CD4-positive, alpha-beta T cell (primary cell): ENCODE results near the gene WFDC8. TPM values are rescaled to one million over a fixed set of nuclear protein-coding genes. Genes with fewer than 3 reads are reported as not detected.

Source experiments
- ATAC-seq: fragments of 200-7000 bp; cut with Tn5 transposase; one replicate; pipeline ENCODE4 v1.10.0; 2022; ENCODE audit warnings: mild to moderate bottlenecking; ENCODE audit not compliant: poor library complexity
- CTCF ChIA-PET: fragments of 350-600 bp; sonication (Branson Sonifier 250); formaldehyde crosslinking; loops from one replicate; lab custom pipeline; 2021; ENCODE audit warnings: antibody characterized with exemption, inconsistent platforms; lab: Charles Lee
- POLR2A ChIA-PET: fragments of 350-600 bp; sonication (Branson Sonifier 250); formaldehyde crosslinking; loops from one replicate; lab custom pipeline; 2021; ENCODE audit warnings: antibody characterized with exemption, inconsistent platforms; lab: Charles Lee
- DNase-seq, 14 experiments: peaks; one replicate each; pipeline ENCODE4 v3.0.0-alpha.2; 2013 to 2020; ENCODE audit warnings: mixed read lengths in 2 of 14
- H3K27ac ChIP-seq, 2 donors: one replicate each; pipeline versions ENCODE4 v1.5.1 to v1.7.0; 2013; ENCODE audit warnings: low read length in 2 of 2, low read depth in 1 of 2, mild to moderate bottlenecking in 1 of 2
- H3K27me3 ChIP-seq, 2 experiments: 1 replicate in 1 of 2; 2 replicates in 1 of 2; pipeline versions ENCODE4 v1.6.1 to v1.7.0; 2013; ENCODE audit warnings: low read length in 2 of 2, control low read depth in 1 of 2, mild to moderate bottlenecking in 1 of 2, moderate library complexity in 1 of 2; ENCODE audit not compliant: insufficient read depth in 2 of 2, control insufficient read depth in 1 of 2
- H3K36me3 ChIP-seq: one replicate; pipeline ENCODE4 v1.6.1; 2013; ENCODE audit warnings: low read length, control low read depth; ENCODE audit not compliant: insufficient read depth
- H3K4me1 ChIP-seq: one replicate; pipeline ENCODE4 v1.6.1; 2013; ENCODE audit warnings: low read length, control low read depth; ENCODE audit not compliant: insufficient read depth
- H3K4me3 ChIP-seq: one replicate; pipeline ENCODE4 v1.5.1; 2013; ENCODE audit warnings: mild to moderate bottlenecking, low read length, moderate library complexity
- H3K9me3 ChIP-seq, 2 experiments: 1 replicate in 1 of 2; 2 replicates in 1 of 2; pipeline versions ENCODE4 v1.6.1 to v1.7.0; 2013; ENCODE audit warnings: low read length in 2 of 2, mild to moderate bottlenecking in 2 of 2, control low read depth in 1 of 2, moderate library complexity in 1 of 2; ENCODE audit not compliant: control insufficient read depth in 1 of 2, insufficient read depth in 1 of 2
- H3K27ac Mint-ChIP-seq: one replicate; pipeline ENCODE4 v1.8.0; 2020; ENCODE audit warnings: mixed read lengths
- H3K27me3 Mint-ChIP-seq: one replicate; pipeline ENCODE4 v1.8.0; 2021; ENCODE audit warnings: mixed read lengths
- H3K36me3 Mint-ChIP-seq: one replicate; pipeline ENCODE4 v1.8.0; 2021; ENCODE audit warnings: low read depth, mixed read lengths
- H3K4me1 Mint-ChIP-seq: one replicate; pipeline ENCODE4 v1.8.0; 2021; ENCODE audit warnings: low read depth, mixed read lengths
- H3K4me3 Mint-ChIP-seq: one replicate; pipeline ENCODE4 v1.8.0; 2020; ENCODE audit warnings: mild to moderate bottlenecking, mixed read lengths
- H3K9me3 Mint-ChIP-seq: one replicate; pipeline ENCODE4 v1.8.0; 2020; ENCODE audit warnings: mixed read lengths
- CTCF ChIP-seq: fragments of 200-600 bp; IDR thresholded peaks from one replicate; pipeline ENCODE4 v1.8.0; 2022; ENCODE audit warnings: antibody characterized with exemption, mild to moderate bottlenecking
- intact Hi-C, 2 experiments: fragments of 100-400 bp; cut with DNase I in 1 of 2; cut with micrococcal nuclease in 1 of 2; formaldehyde crosslinking; loops; one replicate each; pipeline versions ENCODE4 v1.15.1 to v1.9.0; 2023 to 2025; cut with DNase I, micrococcal nuclease
- total RNA-seq, 174 experiments: library from RNA in 2 of 174; stranded (reverse) in 2 of 174; gene quantifications; one replicate each; pipeline ENCODE4 v1.2.3 and lab custom pipeline; 2021 to 2026

WFDC8 gene
- total RNA-seq, 2 experiments from 2014 or later, result not detected

DNA sequence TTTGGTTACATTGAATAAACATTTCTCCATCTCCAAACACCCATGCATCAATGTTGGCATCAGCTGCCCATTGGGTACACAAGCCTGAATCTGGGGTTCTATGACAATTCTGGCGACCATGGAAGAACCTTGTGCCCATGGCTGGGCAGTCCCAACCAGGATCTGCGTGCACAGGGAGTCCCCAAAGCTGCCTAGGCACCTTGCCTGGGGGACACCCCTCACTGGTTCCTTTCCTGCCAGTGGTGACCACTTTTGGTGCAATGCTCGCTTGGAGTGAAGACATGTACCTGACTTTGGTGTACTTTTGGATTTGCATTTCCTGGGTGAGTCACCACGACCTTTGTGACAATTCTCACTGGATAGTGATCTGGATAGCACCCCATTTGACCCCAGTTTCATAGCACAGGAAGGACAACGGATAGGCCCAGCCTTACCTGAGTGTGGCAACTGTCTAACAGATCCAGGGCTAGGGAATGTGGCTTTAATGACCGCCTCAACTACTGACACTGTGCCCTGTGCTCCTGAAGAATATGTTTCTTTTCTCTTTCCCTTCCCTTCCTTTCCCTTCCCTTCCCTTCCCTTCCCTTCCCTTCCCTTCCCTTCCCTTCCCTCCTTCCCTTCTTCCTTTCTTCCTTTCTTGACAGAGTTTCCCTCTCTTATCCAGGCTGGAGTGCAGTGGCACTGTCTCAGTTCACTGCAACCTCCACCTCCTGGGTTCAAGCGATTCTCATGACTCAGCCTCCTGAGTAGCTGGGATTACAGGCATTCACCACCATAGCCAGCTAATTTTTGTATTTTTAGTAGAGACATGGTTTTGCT lies 70.8 kb downstream of the WFDC8 start:
- Histone ChIP-seq H3K4me1 (no peaks in the 10 kb centered on the region), H3K4me3 (no peak overlapping the region), H3K27ac (no peak overlapping the region), H3K9me3 (no peaks in the 10 kb centered on the region), H3K36me3 (no peaks in the 10 kb centered on the region), H3K27me3 (peaks cover 4 to 24% of the 10 kb centered on the region in 2 experiments)
- CTCF ChIA-PET, result no interaction called here
- no peak overlapping the region for H3K27ac Mint-ChIP-seq
- POLR2A ChIA-PET, result no interaction called here
- H3K27me3 Mint-ChIP-seq, result peaks cover 66% of the 10 kb centered on the region
- TF ChIP-seq CTCF, result no peak
- no peak overlapping the region for H3K4me3 Mint-ChIP-seq
- no peaks in the 10 kb centered on the region for H3K9me3 Mint-ChIP-seq
- no peak for DNase-seq
- intact Hi-C loops, result no loop called here
- no peaks in the 10 kb centered on the region for H3K4me1 Mint-ChIP-seq
- ATAC-seq, result no peak
- H3K36me3 Mint-ChIP-seq, result no peaks in the 10 kb centered on the region

DNA sequence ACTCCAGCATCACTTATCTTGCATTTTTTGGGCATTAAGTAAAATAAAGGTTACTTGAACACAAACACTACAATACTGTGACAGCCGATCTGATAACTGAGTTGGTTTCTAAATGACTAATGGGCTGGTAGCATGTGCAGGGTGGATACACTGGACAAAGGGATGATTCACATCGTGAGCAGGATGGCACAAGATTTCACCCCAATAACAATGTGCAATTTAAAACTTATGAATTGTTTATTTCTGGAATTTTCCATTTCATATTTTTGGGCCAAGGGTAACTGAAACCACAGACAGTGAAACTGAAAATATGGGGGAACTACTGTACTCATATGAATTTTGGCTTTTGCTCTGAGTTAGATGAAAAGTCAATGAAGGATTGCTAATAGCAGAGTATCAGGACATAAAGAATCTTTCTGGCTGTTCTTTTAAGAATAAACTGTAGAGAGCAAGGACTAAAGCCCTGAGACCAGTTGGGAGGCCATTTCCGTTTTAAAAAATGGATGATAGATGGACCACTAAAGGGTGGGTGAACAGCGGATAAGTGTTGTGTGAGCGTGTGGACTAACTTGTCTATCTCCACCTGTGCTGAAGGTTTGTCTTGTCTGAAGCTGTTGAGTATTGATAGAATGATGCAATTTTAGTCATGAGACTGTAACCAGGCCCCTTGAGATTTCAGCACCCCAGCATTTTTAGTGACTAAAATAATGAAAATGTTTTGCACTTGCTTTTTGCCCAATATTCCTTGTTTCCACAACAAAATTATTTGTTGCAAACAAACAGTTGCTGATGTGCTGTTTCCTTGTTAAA lies 71.9 kb downstream of the WFDC8 start:
- no peak overlapping the region for H3K27ac ChIP-seq
- DNase-seq (no peak), ATAC-seq (no peak)
- no peaks in the 10 kb centered on the region for H3K4me1 ChIP-seq
- POLR2A ChIA-PET, result no interaction called here
- TF ChIP-seq CTCF, result no peak
- H3K27ac Mint-ChIP-seq, result no peak overlapping the region
- CTCF ChIA-PET, result no interaction called here
- no peak overlapping the region for H3K4me3 Mint-ChIP-seq
- peaks cover 65% of the 10 kb centered on the region for H3K27me3 Mint-ChIP-seq
- intact Hi-C loops, result no loop called here
- no peak overlapping the region for H3K4me3 ChIP-seq
- H3K4me1 Mint-ChIP-seq, result no peaks in the 10 kb centered on the region
- peaks cover 5 to 24% of the 10 kb centered on the region in 2 experiments for H3K27me3 ChIP-seq
- H3K9me3 Mint-ChIP-seq, result no peaks in the 10 kb centered on the region
- no peaks in the 10 kb centered on the region for H3K36me3 Mint-ChIP-seq
- H3K36me3 ChIP-seq, result no peaks in the 10 kb centered on the region
- no peaks in the 10 kb centered on the region for H3K9me3 ChIP-seq

DNA sequence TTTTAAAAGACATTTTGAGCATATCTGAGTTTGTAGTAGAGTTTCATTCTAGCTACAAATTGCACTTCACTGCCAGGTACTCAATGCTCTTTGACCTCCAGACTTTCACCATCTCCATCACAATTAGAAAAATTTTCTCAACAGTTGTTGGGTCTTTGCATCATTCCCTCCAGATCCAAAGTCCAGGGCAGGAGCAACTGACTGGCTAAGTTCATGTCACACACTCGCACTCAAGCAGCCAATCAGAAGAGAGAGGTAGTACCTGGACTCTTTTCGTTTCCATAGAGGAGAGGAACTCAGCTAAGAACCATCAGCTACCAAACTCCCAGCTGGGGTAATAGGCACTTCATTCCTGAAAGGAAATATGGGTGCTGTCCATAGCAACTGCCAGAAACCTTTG lies 72.7 kb downstream of the WFDC8 start:
- ATAC-seq (no peak), DNase-seq (no peak)
- no peaks in the 10 kb centered on the region for H3K4me1 ChIP-seq
- Mint-ChIP-seq H3K4me3 (no peak overlapping the region), H3K27ac (no peak overlapping the region), H3K36me3 (no peaks in the 10 kb centered on the region), H3K4me1 (no peaks in the 10 kb centered on the region), H3K27me3 (peaks cover 66% of the 10 kb centered on the region), H3K9me3 (no peaks in the 10 kb centered on the region)
- H3K27ac ChIP-seq, result no peak overlapping the region
- no peaks in the 10 kb centered on the region for H3K36me3 ChIP-seq
- intact Hi-C loops, result no loop called here
- H3K4me3 ChIP-seq, result no peak overlapping the region
- no peak for TF ChIP-seq CTCF
- ChIA-PET POLR2A (no interaction called here), CTCF (no interaction called here)
- H3K9me3 ChIP-seq, result no peaks in the 10 kb centered on the region
- H3K27me3 ChIP-seq, result peaks cover 5 to 21% of the 10 kb centered on the region in 2 experiments
